DND-41 (cell line): Measurements from ENCODE around the gene MFSD8.

Experiments used
- ATAC-seq: fragments of 200-7000 bp; cut with Tn5 transposase; 3 replicates; pipeline ENCODE4 v1.9.1; 2021; ENCODE audit warnings: low read depth; ENCODE audit not compliant: insufficient read depth
- DNase-seq: peaks from one replicate; pipeline ENCODE4 v3.0.0-alpha.2; 2020
- H2AFZ ChIP-seq: 2 replicates; pipeline ENCODE4 v1.6.0; 2012; ENCODE audit warnings: low read depth, low read length
- H3K27ac ChIP-seq: 2 replicates; pipeline ENCODE4 v1.5.1; 2012; ENCODE audit warnings: low read length, inconsistent platforms
- H3K27me3 ChIP-seq: fragments of 200-600 bp; sonication (generic); 2 replicates; pipeline ENCODE4 v1.6.0; 2012; ENCODE audit warnings: low read length, mild to moderate bottlenecking, inconsistent platforms; ENCODE audit not compliant: insufficient read depth, poor library complexity
- H3K36me3 ChIP-seq: 2 replicates; pipeline ENCODE4 v1.5.1; 2012; ENCODE audit warnings: low read length, inconsistent platforms; ENCODE audit not compliant: insufficient read depth
- H3K4me1 ChIP-seq: 2 replicates; pipeline ENCODE4 v1.5.1; 2012; ENCODE audit warnings: mild to moderate bottlenecking, low read length; ENCODE audit not compliant: insufficient read depth
- H3K4me2 ChIP-seq: 2 replicates; pipeline ENCODE4 v1.6.0; 2012; ENCODE audit warnings: mild to moderate bottlenecking, moderate library complexity, low read length, inconsistent platforms; ENCODE audit not compliant: insufficient read depth
- H3K4me3 ChIP-seq, 2 experiments: fragments of 200-600 bp in 1 of 2; shearing (Covaris generic) in 1 of 2; 2 replicates each; pipeline ENCODE4 v1.5.1; 2012 to 2016; ENCODE audit warnings: inconsistent platforms in 2 of 2, low read length in 2 of 2, mild to moderate bottlenecking in 2 of 2, low read depth in 1 of 2, moderate library complexity in 1 of 2
- H3K79me2 ChIP-seq: 2 replicates; pipeline ENCODE4 v1.6.0; 2012; ENCODE audit warnings: low read length, inconsistent platforms; ENCODE audit not compliant: insufficient read depth
- H3K9ac ChIP-seq: 2 replicates; pipeline ENCODE4 v1.6.0; 2012; ENCODE audit warnings: low read depth, mild to moderate bottlenecking, inconsistent platforms, low read length, moderate library complexity
- H3K9me3 ChIP-seq: 2 replicates; pipeline ENCODE4 v1.5.1; 2012; ENCODE audit warnings: low read length, moderate library complexity, mild to moderate bottlenecking, inconsistent platforms; ENCODE audit not compliant: insufficient read depth, severe bottlenecking
- H4K20me1 ChIP-seq: 2 replicates; pipeline ENCODE4 v1.6.0; 2012; ENCODE audit warnings: low read length; ENCODE audit not compliant: insufficient read depth
- EZH2 ChIP-seq: IDR thresholded peaks from 3 replicates; pipeline ENCODE4 v1.6.1; 2012; ENCODE audit warnings: borderline replicate concordance, low read depth, mild to moderate bottlenecking, moderate library complexity, low read length, inconsistent platforms; ENCODE audit not compliant: severe bottlenecking
- TF ChIP-seq, protein P1 (sequence below): IDR thresholded peaks from 2 replicates; pipeline ENCODE4 v1.5.1; 2012; ENCODE audit warnings: borderline replicate concordance, low read length, moderate library complexity, mild to moderate bottlenecking; ENCODE audit not compliant: poor library complexity, severe bottlenecking; ENCODE audit errors: extremely low read depth

The MFSD8 gene

GRCh38 chr4:127870281-127870680, 94.7 kb downstream of the MFSD8 start:
- ATAC-seq (no peak), DNase-seq (no peak)
- Histone ChIP-seq H2AFZ (no peak overlapping the region), H4K20me1 (no peaks in the 10 kb centered on the region), H3K27ac (no peak overlapping the region), H3K36me3 (0 out of 2 replicates have a peak, but pooled peaks cover 2% of the 10 kb centered on the region), H3K4me1 (no peaks in the 10 kb centered on the region), H3K4me2 (no peak overlapping the region), H3K4me3 (no peak overlapping the region), H3K9ac (no peak overlapping the region), H3K27me3 (no peaks in the 10 kb centered on the region), H3K9me3 (no peaks in the 10 kb centered on the region), H3K79me2 (peaks cover 2% of the 10 kb centered on the region)
- TF ChIP-seq, protein P1, sequence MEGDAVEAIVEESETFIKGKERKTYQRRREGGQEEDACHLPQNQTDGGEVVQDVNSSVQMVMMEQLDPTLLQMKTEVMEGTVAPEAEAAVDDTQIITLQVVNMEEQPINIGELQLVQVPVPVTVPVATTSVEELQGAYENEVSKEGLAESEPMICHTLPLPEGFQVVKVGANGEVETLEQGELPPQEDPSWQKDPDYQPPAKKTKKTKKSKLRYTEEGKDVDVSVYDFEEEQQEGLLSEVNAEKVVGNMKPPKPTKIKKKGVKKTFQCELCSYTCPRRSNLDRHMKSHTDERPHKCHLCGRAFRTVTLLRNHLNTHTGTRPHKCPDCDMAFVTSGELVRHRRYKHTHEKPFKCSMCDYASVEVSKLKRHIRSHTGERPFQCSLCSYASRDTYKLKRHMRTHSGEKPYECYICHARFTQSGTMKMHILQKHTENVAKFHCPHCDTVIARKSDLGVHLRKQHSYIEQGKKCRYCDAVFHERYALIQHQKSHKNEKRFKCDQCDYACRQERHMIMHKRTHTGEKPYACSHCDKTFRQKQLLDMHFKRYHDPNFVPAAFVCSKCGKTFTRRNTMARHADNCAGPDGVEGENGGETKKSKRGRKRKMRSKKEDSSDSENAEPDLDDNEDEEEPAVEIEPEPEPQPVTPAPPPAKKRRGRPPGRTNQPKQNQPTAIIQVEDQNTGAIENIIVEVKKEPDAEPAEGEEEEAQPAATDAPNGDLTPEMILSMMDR = no peak
- no peak for TF ChIP-seq EZH2

DNA sequence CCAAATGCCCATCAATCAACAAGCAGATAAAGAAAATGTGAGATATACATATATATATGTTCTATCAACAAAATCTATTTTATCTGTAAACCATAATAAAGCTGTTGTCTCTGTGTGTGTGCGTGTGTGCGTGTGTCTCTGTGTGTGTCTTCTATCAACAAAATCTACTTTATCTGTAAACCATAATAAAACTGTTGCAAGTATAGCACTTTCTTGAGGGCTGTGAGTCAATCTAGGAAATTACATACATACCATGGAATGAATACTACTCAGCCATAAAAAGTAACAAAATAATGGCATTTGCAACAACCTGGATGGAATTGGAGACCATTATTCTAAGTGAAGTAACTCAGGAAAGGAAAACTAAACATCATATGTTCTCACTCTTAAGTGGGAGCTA, 96.8 kb downstream of the MFSD8 start:
- Histone ChIP-seq H3K36me3 (no peaks in the 10 kb centered on the region), H3K4me1 (no peaks in the 10 kb centered on the region), H3K79me2 (peaks cover 2% of the 10 kb centered on the region), H4K20me1 (no peaks in the 10 kb centered on the region), H3K4me3 (no peak overlapping the region), H3K27me3 (no peaks in the 10 kb centered on the region), H3K4me2 (no peak overlapping the region), H3K9me3 (no peaks in the 10 kb centered on the region), H3K27ac (no peak overlapping the region), H3K9ac (no peak overlapping the region), H2AFZ (no peak overlapping the region)
- TF ChIP-seq, protein P1 = no peak
- no peak for TF ChIP-seq EZH2
- no peak for DNase-seq
- no peak for ATAC-seq
